HL-60 (cell line): ENCODE data around the gene ABCA9.

Experiments used
- CTCF ChIP-seq: IDR thresholded peaks from one replicate; pipeline ENCODE4 v1.5.1; 2011; ENCODE audit warnings: low read length, control low read depth, inconsistent platforms; ENCODE audit not compliant: insufficient read depth
- GABPA ChIP-seq: IDR thresholded peaks from 2 replicates; pipeline ENCODE4 v1.6.1; 2012; ENCODE audit warnings: low read depth
- POLR2AphosphoS5 ChIP-seq: IDR thresholded peaks from 2 replicates; pipeline ENCODE4 v1.6.1; 2012; ENCODE audit warnings: low read depth
- REST ChIP-seq: IDR thresholded peaks from 2 replicates; pipeline ENCODE4 v1.6.1; 2012; ENCODE audit warnings: low read depth; ENCODE audit not compliant: insufficient replicate concordance
- SPI1 ChIP-seq: IDR thresholded peaks from 2 replicates; pipeline ENCODE4 v1.6.1; 2012; ENCODE audit warnings: low read depth, mild to moderate bottlenecking, borderline replicate concordance

GRCh38 chr17:68942389-68942788, 118.3 kb downstream of the ABCA9 start:
- TF ChIP-seq CTCF (no peak), POLR2AphosphoS5 (no peak), REST (no peak), GABPA (no peak), SPI1 (no peak)
